NCI-H128 (cell line): ENCODE data around the gene KAT6B.

ENCODE experiments used
- DNase-seq: peaks from one replicate; lab custom pipeline; 2025; ENCODE audit not compliant: unreplicated experiment; lab: John Stamatoyannopoulos, UW

Gene KAT6B

DNA sequence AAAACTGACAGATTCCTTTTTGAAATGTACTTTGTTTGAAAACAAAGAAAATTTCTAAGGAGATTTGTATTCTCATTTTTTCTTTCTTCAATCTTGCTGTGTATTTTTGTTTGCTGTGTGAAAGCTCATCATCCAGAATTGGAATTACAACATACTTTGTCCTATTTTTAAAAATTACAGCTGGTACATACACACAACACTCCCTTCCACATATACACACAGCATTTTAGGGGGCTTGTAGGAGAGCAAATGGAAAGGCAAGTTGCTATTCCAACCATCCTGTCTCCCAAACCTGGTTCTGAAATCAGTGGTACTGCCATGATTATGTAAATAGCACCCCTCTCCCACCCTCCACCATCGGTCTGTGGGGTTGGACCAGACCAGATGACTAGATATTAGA lies 184.0 kb downstream of the KAT6B start:
- DNase-seq, result no peak

DNA sequence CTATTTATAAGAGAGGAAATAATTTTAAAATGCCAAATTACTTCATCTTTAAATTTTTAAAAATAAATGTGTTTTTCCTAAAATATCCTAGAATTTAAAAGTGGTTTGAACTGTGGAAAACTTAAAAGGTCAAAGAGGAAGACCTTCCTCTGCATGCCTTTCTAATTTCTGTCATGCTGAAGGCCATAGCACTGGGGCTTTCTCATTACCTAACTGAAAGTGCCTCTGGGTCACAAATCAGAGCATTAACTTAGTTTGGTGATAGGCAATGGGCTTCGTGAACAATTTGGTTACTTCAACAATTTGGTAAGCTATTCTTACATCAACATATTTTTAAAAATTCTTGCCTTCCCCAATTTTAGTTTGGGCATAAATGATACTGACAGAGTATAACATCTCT lies 184.8 kb downstream of the KAT6B start:
- no peak for DNase-seq

DNA sequence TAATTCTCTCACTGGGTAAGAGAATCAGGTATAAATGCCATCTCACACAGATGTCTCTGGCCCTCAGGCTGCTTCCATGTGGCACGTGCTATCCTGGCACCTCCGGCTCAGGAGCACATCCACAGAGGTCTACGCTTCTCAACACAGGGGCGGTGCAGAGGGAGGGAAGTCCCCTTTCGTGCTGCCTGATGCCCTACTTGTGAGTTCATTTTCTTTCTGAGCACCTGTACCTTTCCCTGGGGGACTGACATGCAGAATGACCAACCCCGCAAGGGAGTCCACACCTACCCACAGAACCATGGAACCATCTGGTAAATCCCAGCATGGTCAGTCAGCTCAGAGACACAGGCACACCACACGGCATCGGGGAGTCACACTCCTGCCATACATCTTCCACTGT lies 186.1 kb downstream of the KAT6B start:
- DNase-seq, result no peak

GRCh38 chr10:75013007-75013406 lies 186.6 kb downstream of the KAT6B start:
- DNase-seq, result no peak

DNA sequence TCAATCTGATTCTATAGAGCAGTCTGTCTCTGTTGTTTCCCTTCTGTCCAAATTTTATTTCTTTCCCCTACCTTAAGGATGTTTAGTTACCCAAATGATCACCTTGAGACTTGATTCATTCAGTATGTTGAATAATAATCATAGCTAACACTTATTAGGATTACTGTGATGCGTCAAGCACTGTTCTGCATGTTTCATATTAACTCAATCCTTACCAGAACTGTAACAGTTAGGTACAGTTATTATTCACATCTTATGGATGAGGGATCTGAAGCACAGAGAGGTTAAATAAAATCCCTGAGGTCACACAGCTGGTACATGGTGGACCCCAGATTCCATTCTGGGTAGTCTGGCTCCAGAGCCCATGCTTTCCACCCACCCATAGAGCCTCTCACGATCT lies 187.1 kb downstream of the KAT6B start:
- DNase-seq, result no peak

DNA sequence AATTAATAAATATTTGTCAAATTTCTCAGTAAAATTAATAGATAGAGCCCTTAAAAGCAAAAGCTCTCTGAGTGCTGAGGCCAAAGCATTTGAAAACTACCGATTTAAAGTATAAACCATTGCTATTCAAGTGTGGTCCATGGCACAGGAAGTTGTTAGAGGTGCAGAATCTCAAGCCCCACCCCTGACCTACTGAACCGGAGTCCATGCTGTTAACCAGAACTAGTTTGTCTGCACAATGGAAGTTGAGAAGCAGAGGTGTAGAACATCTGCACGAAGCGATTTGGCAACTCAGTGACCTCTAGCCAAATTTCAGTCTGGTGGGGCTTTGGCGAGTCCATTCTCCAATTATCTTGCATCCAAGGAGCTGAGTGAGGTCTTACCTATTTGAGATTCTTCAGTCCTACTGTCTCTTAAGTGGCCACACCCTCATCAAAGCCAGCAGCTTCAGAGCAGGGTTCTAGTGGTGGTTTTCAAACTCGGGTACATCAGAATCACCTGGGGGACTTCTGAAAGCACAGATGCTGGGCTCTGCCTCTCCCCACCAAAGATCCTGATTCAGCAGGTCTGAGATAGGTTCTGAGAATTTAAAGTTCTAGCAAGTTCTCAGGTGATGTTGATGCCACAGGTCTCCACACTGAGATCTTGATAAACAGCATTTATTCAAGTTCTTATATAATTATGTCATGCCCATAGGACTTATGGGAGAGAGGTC lies 188.3 kb downstream of the KAT6B start:
- no peak for DNase-seq

DNA sequence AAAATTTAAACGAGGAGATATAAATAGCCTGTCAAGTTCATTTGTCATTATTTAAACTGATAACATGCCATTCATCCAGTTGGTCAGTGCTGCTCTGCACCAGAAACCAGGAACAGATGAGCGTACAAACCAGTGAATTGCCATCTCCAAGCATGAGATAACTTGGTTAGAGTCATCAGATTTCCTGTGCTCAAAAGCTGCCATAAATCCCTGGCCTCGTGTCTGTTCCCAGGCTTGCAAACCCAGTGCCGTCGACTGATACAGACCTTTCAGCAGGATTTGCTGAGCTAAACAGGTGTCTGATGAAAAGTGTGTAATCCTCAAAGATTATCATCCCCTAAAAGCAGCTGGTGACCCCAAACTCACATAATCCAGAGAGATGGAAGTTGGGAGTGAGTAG lies 189.0 kb downstream of the KAT6B start:
- DNase-seq, result no peak

DNA sequence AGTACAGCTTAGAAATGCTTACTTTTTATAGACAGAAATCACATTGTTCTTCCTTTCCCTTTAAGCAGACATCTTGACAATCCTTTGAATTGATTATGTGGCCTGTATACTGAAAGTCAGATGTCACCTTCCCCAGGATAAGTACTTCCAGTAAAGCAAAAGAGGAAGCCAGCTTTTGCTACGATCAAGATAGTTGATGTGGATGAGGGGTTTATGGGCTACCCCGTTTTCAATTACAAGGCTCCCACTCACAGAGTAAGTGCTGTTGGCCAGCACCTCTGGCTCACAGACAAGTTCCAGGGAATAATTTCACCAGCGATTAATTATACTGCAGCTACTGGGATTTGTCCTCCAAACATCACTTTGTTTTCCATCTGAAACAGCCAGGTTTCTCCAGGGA lies 189.9 kb downstream of the KAT6B start:
- DNase-seq, result no peak

DNA sequence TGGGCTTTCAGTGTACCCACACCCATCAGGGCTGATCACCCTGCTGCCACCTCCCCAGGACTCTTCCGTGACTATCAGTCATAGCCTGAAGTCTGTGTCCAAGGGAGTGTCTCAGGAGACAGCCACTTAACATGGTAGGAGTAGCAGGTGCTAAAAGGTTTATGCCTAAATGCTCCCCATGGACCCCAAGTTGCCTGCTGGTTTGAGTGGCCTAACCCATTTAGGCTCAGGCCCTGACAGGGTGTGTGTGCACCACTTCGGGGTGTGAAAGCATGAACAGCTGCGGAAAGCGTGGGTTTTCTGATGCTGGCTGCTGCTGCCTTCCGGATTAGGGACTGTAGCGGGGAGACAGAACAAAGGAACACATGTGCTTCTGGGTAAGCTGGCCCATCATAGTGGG lies 191.9 kb downstream of the KAT6B start:
- no peak for DNase-seq

DNA sequence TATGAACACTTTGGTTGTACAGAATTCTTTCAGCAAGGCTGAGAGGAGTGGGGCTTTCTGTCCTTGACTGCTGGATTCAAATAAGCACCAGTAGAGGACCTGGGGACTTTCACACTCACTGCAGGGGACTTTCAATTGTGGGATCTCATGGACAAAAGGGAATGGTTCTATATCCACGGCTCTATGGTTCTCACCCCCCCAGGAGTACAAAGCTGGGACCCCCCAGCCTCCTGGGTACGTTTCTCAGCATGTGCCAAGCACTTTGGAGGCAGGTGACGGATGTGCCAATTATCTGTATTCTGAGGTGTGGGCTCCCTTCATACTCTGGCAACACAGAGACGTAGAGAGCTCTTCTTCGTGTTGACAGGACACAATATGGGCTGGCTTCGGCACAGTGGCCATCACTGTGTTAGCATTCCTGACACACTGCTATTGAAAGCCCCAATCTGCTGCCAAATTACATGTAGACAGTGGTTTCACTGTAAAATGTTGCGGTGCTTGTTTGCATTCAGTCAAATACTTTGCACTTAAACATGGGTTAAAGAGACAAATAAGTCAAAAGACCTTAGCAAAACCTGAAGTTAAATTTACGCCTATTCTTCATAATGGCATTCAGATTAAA lies 192.4 kb downstream of the KAT6B start:
- no peak for DNase-seq

GRCh38 chr10:75019370-75019769 lies 193.0 kb downstream of the KAT6B start:
- no peak for DNase-seq

GRCh38 chr10:75020168-75020567 lies 193.8 kb downstream of the KAT6B start:
- DNase-seq, result no peak

GRCh38 chr10:75021379-75022249 lies 195.2 kb downstream of the KAT6B start:
- no peak for DNase-seq

- DNase-seq, result no peak
Measured at GRCh38 chr10:75023074-75023473, 196.7 kb downstream of the KAT6B start.

DNA sequence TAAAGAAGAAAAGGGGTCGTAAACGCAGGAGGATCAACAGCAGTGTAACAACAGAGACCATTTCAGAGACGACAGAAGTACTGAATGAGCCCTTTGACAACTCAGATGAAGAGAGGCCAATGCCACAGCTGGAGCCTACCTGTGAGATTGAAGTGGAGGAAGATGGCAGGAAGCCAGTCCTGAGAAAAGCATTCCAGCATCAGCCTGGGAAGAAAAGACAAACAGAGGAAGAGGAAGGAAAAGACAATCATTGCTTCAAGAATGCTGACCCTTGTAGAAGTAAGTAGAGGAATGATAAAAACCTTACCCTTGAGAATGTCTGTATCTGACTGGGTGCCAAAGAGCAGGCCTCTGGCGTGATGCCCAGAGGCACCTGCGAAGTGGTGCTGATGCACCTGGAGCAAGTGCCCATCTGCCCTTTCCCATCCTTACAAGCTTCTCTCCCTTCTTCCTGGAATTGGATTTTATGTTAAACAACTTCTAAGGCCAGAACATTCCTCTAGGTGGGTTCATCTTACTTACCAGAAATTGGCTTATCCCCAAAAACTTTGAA lies 198.6 kb downstream of the KAT6B start:
- no peak for DNase-seq

- DNase-seq, result no peak
Measured at GRCh38 chr10:75028049-75028448, 201.6 kb downstream of the KAT6B start.

DNA sequence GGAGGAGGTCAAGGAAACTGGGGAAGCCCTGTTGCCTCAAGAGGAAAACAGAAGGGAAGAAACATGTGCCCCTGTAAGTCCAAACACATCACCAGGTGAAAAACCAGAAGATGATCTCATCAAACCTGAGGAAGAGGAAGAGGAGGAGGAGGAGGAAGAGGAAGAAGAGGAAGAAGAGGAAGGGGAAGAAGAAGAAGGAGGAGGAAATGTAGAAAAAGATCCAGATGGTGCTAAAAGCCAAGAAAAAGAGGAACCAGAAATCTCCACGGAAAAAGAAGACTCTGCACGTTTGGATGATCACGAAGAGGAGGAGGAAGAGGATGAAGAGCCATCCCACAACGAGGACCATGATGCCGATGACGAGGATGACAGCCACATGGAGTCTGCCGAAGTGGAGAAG lies 202.3 kb downstream of the KAT6B start:
- no peak for DNase-seq

GRCh38 chr10:75029420-75029819 lies 203.0 kb downstream of the KAT6B start:
- DNase-seq, result no peak

GRCh38 chr10:75029857-75030256 lies 203.5 kb downstream of the KAT6B start:
- no peak for DNase-seq

- DNase-seq, result no peak
Measured at GRCh38 chr10:75030371-75030770, 204.0 kb downstream of the KAT6B start.

GRCh38 chr10:75032119-75032518 lies 205.7 kb downstream of the KAT6B start:
- DNase-seq, result no peak

- no peak for DNase-seq
Measured at GRCh38 chr10:75032813-75033212, 206.4 kb downstream of the KAT6B start.
